H1 (cell line): ENCODE measurements around the gene ERLIN1. TPM values are rescaled to one million over a fixed set of nuclear protein-coding genes. Genes with fewer than 3 reads are reported as not detected.

Source experiments
- CREB1 ChIP-seq: IDR thresholded peaks from 2 replicates; pipeline ENCODE4 v1.6.1; 2012; ENCODE audit warnings: inconsistent platforms
- CTCF ChIP-seq, 3 experiments: IDR thresholded peaks; 1 replicate in 2 of 3; 2 replicates in 1 of 3; pipeline versions ENCODE4 v1.5.1 to v1.6.1; 2011; ENCODE audit warnings: low read length in 3 of 3, mild to moderate bottlenecking in 3 of 3, inconsistent platforms in 2 of 3, low read depth in 1 of 3, moderate library complexity in 1 of 3; ENCODE audit not compliant: insufficient read depth in 1 of 3; ENCODE audit errors: control extremely low read depth in 1 of 3
- POLR2AphosphoS5 ChIP-seq: IDR thresholded peaks from 2 replicates; pipeline ENCODE4 v1.6.1; 2011; ENCODE audit warnings: low read depth, low read length
- SIX5 ChIP-seq: IDR thresholded peaks from 2 replicates; pipeline ENCODE4 v1.6.1; 2011; ENCODE audit warnings: mild to moderate bottlenecking, low read depth, low read length
- SP2 ChIP-seq: IDR thresholded peaks from 2 replicates; pipeline ENCODE4 v1.6.1; 2012; ENCODE audit warnings: mild to moderate bottlenecking, low read length, inconsistent platforms
- polyA plus RNA-seq, 7 experiments: library from polyadenylated mRNA; depleted of rRNA in 3 of 7; stranded (reverse) in 5 of 7; unstranded in 2 of 7; fragments of >200 nt in 5 of 7; fragments of 200-250 nt in 2 of 7; gene quantifications; 1 replicate in 5 of 7; 2 replicates in 1 of 7; 4 replicates in 1 of 7; pipeline versions ENCODE4 v1.2.1 to v1.2.3, GENCODE V29; 2011 to 2013; ENCODE audit warnings: missing spikeins in 2 of 7, mixed read lengths in 2 of 7
- total RNA-seq: library from RNA; stranded (reverse); fragmentation: NEBNext Ultra II Directional; extraction: Animal tissue kit (Norgen Biotek cat#: 25700); gene quantifications from 2 replicates; pipeline ENCODE4 v1.2.1, GENCODE V29; 2021

ERLIN1 gene
- total and polyA plus RNA-seq, 2 of the 8 experiments (the other 6 are each of a cell fraction or from before 2014, with no cell fraction given): 16.5 to 32.0 TPM

DNA sequence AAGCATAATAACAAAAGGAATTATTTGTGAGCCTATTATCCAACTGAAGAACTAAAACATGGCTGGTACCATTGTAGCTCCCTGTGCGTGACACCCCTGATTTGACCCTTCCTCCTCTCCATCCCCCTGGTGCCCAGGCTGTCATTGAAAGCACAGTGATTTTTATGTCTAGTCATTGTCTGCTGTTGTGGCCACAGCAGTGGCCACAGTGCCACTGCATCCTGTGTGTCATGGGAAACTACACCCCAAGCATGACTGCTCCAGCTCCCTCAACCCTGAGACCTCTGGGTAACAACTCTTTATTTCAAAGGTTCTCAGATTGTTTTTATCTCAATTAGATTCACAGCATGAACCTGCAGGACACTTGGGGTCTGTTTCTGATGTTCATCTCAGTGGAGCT, 52.0 kb downstream of the ERLIN1 start (continued):
- no peak for TF ChIP-seq CTCF (IDR thresholded peaks at IDR 0.05; ENCODE audit: control extremely low read depth in 1 of 3, insufficient read depth in 1 of 3, low read depth in 1 of 3, low read length in 3 of 3)
- TF ChIP-seq CREB1: no peak
- no peak for TF ChIP-seq SIX5
- no peak for TF ChIP-seq SP2
- no peak for TF ChIP-seq POLR2AphosphoS5
